Natural killer cell treated with Interleukin-12 subunit alpha and Interleukin-12 subunit beta and Interleukin-15 and Interleukin-18, amount 100 ng/mL, for 72 hours (primary cell): ENCODE results near the gene PDCD10. TPM values are rescaled to one million over a fixed set of nuclear protein-coding genes. Genes with fewer than 3 reads are reported as not detected.

Source experiments
- ATAC-seq, 2 donors: fragments of 150-1000 bp; cut with Tn5 transposase in 1 of 2; sonication (Bioruptor Pico), chemical (Tn5 transposase) in 1 of 2; 2 replicates each; pipeline ENCODE4 v1.10.0; 2021
- DNase-seq: peaks from one replicate; pipeline ENCODE4 v3.0.0; 2022; ENCODE audit warnings: low spot score
- H3K27ac Mint-ChIP-seq, 2 donors: 1 replicate in 1 of 2; 2 replicates in 1 of 2; pipeline ENCODE4 v1.8.0; 2022; ENCODE audit warnings: mixed read lengths in 2 of 2, mild to moderate bottlenecking in 1 of 2, moderate library complexity in 1 of 2
- H3K27me3 Mint-ChIP-seq, 2 donors: 1 replicate in 1 of 2; 2 replicates in 1 of 2; pipeline ENCODE4 v1.8.0; 2022; ENCODE audit warnings: mixed read lengths in 2 of 2
- H3K36me3 Mint-ChIP-seq: one replicate; pipeline ENCODE4 v1.8.0; 2022; ENCODE audit warnings: mixed read lengths
- H3K4me1 Mint-ChIP-seq, 2 donors: 1 replicate in 1 of 2; 2 replicates in 1 of 2; pipeline ENCODE4 v1.8.0; 2022; ENCODE audit warnings: low read depth in 2 of 2, mixed read lengths in 2 of 2, mild to moderate bottlenecking in 1 of 2
- H3K4me3 Mint-ChIP-seq: one replicate; pipeline ENCODE4 v1.8.0; 2022; ENCODE audit warnings: mixed read lengths
- H3K9me3 Mint-ChIP-seq: 2 replicates; pipeline ENCODE4 v1.8.0; 2022; ENCODE audit warnings: mixed read lengths
- total RNA-seq, 2 donors: library from RNA; stranded (reverse); gene quantifications; one replicate each; pipeline ENCODE4 v1.2.3, GENCODE V29; 2022

The PDCD10 gene
- total RNA-seq, 2 donors from 2014 or later = 69.7 to 88.7 TPM

- no peak for ATAC-seq
- no peak for DNase-seq
- no peaks in the 10 kb centered on the region for H3K36me3 Mint-ChIP-seq
- H3K4me3 Mint-ChIP-seq = no peak overlapping the region
- H3K27ac Mint-ChIP-seq = no peak overlapping the region
- peaks cover 25 to 31% of the 10 kb centered on the region in 2 donors for H3K4me1 Mint-ChIP-seq
- no peaks in the 10 kb centered on the region for H3K9me3 Mint-ChIP-seq
- no peaks in the 10 kb centered on the region for H3K27me3 Mint-ChIP-seq
Measured at GRCh38 chr3:167728632-167729323, 5.9 kb downstream of the PDCD10 start.

- no peaks in the 10 kb centered on the region for H3K36me3 Mint-ChIP-seq
- no peak overlapping the region for H3K27ac Mint-ChIP-seq
- ATAC-seq (no peak), DNase-seq (no peak)
- peaks cover 26 to 33% of the 10 kb centered on the region in 2 donors for H3K4me1 Mint-ChIP-seq
- no peak overlapping the region for H3K4me3 Mint-ChIP-seq
- H3K27me3 Mint-ChIP-seq = no peaks in the 10 kb centered on the region
- H3K9me3 Mint-ChIP-seq = no peaks in the 10 kb centered on the region
Measured at GRCh38 chr3:167728176-167728575, 6.5 kb downstream of the PDCD10 start.

- H3K27me3 Mint-ChIP-seq = no peaks in the 10 kb centered on the region
- DNase-seq = no peak
- no peaks in the 10 kb centered on the region for H3K9me3 Mint-ChIP-seq
- no peak overlapping the region for H3K27ac Mint-ChIP-seq
- ATAC-seq = no peak
- peaks cover 30 to 40% of the 10 kb centered on the region in 2 donors for H3K4me1 Mint-ChIP-seq
- no peak overlapping the region for H3K4me3 Mint-ChIP-seq
- peaks cover 16% of the 10 kb centered on the region for H3K36me3 Mint-ChIP-seq
Measured at GRCh38 chr3:167723872-167724271, 10.8 kb downstream of the PDCD10 start.

DNA sequence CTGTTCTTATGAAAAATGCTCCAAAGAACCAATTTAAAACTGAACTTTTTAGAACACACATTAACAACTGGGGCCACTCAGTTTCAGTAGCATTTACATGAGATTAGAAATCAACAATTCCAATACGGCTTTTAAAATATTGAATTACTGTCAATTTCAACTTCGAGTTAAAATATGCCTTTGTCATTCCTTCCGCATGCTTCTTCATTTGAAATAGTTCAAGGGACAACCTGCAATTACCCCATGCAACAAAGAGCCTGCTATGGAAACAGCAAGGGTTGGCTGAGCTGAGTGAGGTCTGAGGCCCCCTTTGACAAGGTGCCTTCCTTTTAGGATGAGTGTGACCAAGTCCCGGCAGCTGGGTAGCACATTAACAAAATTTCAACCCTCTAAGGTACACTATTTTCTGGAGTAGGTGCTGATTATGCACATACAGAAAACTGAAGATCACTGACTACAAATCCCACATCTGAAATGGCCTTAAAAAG lies 11.6 kb downstream of the PDCD10 start:
- Mint-ChIP-seq H3K27ac (no peak overlapping the region), H3K27me3 (no peaks in the 10 kb centered on the region), H3K9me3 (no peaks in the 10 kb centered on the region), H3K4me1 (peaks cover 26 to 35% of the 10 kb centered on the region in 2 donors), H3K36me3 (peaks cover 24% of the 10 kb centered on the region), H3K4me3 (no peak overlapping the region)
- no peak for DNase-seq
- no peak for ATAC-seq

DNA sequence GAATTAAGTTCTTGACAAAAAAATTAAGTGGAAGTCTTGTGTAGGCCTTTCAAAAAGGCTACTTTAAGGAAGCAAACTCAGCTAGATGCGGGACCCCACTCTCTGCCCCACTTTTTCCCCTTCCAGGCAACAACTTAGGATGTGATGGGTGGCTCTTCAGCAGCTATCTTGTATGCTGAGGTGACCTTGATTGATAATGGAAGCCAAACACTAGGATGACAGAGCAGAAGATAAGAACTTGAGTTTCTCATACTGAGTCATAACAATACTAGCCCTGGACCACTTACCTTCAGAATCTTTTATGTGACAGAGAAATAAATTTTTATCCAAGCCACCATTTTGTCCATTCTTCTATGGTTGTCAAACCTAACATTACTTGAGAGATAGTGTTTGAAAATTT lies 16.1 kb downstream of the PDCD10 start:
- peaks cover 43 to 44% of the 10 kb centered on the region in 2 donors for H3K4me1 Mint-ChIP-seq
- no peak overlapping the region for H3K4me3 Mint-ChIP-seq
- DNase-seq (no peak), ATAC-seq (no peak)
- no peaks in the 10 kb centered on the region for H3K27me3 Mint-ChIP-seq
- H3K36me3 Mint-ChIP-seq = peaks cover 50% of the 10 kb centered on the region
- H3K27ac Mint-ChIP-seq = no peak overlapping the region
- H3K9me3 Mint-ChIP-seq = no peaks in the 10 kb centered on the region

- Mint-ChIP-seq H3K36me3 (peaks cover 63% of the 10 kb centered on the region), H3K4me1 (peaks cover 49 to 53% of the 10 kb centered on the region in 2 donors), H3K9me3 (no peaks in the 10 kb centered on the region), H3K27me3 (no peaks in the 10 kb centered on the region), H3K4me3 (no peak overlapping the region), H3K27ac (no peak overlapping the region)
- ATAC-seq (no peak), DNase-seq (no peak)
Measured at GRCh38 chr3:167716920-167717319, 17.8 kb downstream of the PDCD10 start.

DNA sequence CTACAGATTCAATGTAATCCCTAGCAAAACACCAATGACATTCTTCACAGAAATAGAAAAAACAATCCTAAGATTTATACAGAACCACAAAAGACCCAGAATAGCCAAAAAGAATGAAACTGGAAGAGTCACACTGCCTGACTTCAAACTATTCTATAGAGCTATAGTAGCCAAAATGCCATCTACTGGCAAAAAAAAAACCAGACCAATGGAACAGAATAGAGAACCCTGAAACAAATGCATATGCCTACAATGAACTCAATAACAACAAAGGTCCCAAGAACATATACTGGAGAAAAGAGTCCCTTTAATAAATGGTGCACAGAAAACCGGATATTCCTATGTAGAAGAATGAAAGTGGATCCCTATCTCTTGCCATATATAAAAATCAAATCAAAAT lies 19.8 kb downstream of the PDCD10 start:
- Mint-ChIP-seq H3K36me3 (peaks cover 61% of the 10 kb centered on the region), H3K4me1 (peaks cover 51 to 58% of the 10 kb centered on the region in 2 donors), H3K4me3 (no peak overlapping the region), H3K27me3 (no peaks in the 10 kb centered on the region), H3K9me3 (no peaks in the 10 kb centered on the region), H3K27ac (no peak overlapping the region)
- DNase-seq (no peak), ATAC-seq (no peak)

DNA sequence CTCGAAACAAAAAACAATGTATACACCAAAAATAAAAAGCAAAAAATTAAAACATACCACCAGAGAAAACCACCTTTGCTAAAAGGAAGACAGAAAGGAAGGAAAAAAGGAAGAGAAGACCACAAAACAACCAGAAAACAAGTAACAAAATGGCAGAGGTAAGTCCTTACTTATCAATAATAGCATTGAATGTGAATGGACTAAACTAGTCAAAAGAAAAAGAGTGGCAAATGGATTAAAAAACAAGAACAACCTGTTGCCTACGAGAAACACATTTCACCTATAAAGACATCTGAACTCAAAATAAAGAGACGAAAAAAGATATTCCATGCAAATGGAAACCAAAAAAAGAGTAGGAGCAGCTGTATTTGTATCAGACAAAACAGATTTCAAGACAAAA lies 22.2 kb downstream of the PDCD10 start:
- Mint-ChIP-seq H3K36me3 (peaks cover 45% of the 10 kb centered on the region), H3K27me3 (no peaks in the 10 kb centered on the region), H3K27ac (no peak overlapping the region), H3K4me3 (no peak overlapping the region), H3K9me3 (no peaks in the 10 kb centered on the region), H3K4me1 (peaks cover 55 to 63% of the 10 kb centered on the region in 2 donors)
- no peak for ATAC-seq
- DNase-seq = no peak

DNA sequence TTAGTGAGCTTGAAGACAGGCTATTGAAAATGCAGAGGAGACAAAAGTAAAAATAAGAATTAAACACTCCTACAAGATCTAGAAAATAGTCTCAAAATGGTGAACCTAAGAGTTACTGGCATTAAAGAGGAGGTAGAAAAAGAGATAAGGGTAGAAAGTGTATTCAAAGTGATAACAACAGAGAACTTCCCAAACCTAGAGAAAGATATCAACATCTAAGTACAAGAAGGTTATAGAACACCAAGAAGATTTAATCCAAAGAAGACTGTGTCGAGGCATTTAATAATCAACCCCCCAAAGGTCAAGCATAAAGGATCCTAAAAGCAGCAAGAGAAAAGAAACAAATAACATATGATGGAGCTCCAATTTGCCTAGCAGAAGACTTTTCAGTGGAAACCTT lies 23.3 kb downstream of the PDCD10 start:
- Mint-ChIP-seq H3K27me3 (no peaks in the 10 kb centered on the region), H3K9me3 (no peaks in the 10 kb centered on the region), H3K36me3 (peaks cover 45% of the 10 kb centered on the region), H3K4me1 (peaks cover 58 to 63% of the 10 kb centered on the region in 2 donors), H3K27ac (no peak overlapping the region), H3K4me3 (no peak overlapping the region)
- DNase-seq (no peak), ATAC-seq (no peak)

DNA sequence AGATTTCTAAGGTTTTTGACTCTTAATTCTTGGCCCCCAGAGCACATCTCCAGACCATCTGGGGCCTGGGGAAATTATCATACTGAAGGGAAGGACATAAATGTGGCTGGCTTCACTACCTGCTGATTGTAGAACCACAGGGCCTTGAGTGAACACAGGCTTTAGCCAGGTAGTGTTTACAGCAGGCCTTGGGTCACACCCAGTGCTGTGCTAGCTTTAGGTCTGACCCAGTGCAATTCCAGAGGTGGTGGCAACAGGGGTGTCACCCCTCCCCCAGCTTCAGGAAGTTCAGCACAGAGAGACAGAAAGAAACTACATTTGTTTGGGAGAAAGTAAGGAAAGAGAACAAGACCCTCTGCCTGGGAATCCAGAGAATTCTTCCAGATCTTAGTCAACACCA lies 24.1 kb downstream of the PDCD10 start:
- no peaks in the 10 kb centered on the region for H3K27me3 Mint-ChIP-seq
- H3K36me3 Mint-ChIP-seq = peaks cover 40% of the 10 kb centered on the region
- no peak overlapping the region for H3K4me3 Mint-ChIP-seq
- DNase-seq = no peak
- H3K9me3 Mint-ChIP-seq = no peaks in the 10 kb centered on the region
- H3K27ac Mint-ChIP-seq = no peak overlapping the region
- H3K4me1 Mint-ChIP-seq = peaks cover 56 to 64% of the 10 kb centered on the region in 2 donors
- no peak for ATAC-seq

DNA sequence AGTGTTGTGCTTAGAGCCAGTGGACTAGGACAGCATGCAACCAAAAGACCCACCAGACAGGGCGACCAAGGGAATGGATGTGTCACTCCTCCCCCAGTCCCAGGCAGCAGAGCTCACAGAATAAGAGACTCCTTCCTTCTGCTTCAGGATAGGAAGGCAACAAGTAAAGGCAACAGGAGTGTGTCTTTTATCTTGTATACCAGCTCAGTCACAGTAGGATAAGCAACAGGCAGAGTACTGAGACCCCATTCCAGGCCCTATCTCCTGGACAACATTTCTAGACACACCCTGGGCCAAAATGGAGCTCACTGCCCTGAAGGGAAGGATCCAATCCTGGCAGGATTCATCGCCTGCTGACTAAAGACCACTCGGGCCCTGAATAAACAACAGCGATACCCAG lies 25.0 kb downstream of the PDCD10 start:
- DNase-seq = no peak
- ATAC-seq = no peak
- Mint-ChIP-seq H3K27me3 (no peaks in the 10 kb centered on the region), H3K4me3 (no peak overlapping the region), H3K4me1 (peaks cover 48 to 55% of the 10 kb centered on the region in 2 donors), H3K27ac (no peak overlapping the region), H3K9me3 (no peaks in the 10 kb centered on the region), H3K36me3 (peaks cover 33% of the 10 kb centered on the region)

GRCh38 chr3:167705840-167706239 lies 28.9 kb downstream of the PDCD10 start:
- DNase-seq (no peak), ATAC-seq (no peak)
- Mint-ChIP-seq H3K27me3 (no peaks in the 10 kb centered on the region), H3K4me1 (peaks cover 17 to 26% of the 10 kb centered on the region in 2 donors), H3K9me3 (no peaks in the 10 kb centered on the region), H3K27ac (no peak overlapping the region), H3K36me3 (peaks cover 6% of the 10 kb centered on the region), H3K4me3 (no peak overlapping the region)

GRCh38 chr3:167700926-167701325 lies 33.8 kb downstream of the PDCD10 start:
- no peak for DNase-seq
- no peaks in the 10 kb centered on the region for H3K9me3 Mint-ChIP-seq
- no peak for ATAC-seq
- H3K27me3 Mint-ChIP-seq = no peaks in the 10 kb centered on the region
- H3K4me1 Mint-ChIP-seq = peaks cover 18 to 19% of the 10 kb centered on the region in 2 donors
- H3K36me3 Mint-ChIP-seq = peaks cover 5% of the 10 kb centered on the region
- no peak overlapping the region for H3K4me3 Mint-ChIP-seq
- peak overlapping the region in 1 of 2 donors; percentile 27 for H3K27ac Mint-ChIP-seq

DNA sequence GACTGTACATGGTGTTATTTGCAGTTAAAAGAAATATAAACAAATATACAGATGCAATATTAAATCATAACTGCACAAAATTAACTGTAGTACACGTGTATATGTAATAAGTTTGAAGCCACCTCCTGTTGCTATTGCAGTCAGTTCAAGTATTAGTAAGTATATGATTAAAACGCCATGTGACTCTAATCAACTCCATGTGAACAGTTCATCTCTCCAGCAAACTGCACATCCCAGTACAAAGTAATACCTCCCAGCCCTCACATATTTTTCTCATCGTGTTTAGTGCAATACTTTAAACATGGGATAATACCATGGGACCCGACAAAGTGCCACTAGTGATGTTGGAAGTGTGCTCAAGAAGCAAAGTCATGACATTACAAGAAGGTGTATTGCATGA lies 34.6 kb downstream of the PDCD10 start:
- DNase-seq (no peak), ATAC-seq (no peak)
- Mint-ChIP-seq H3K9me3 (no peaks in the 10 kb centered on the region), H3K4me1 (peaks cover 16 to 17% of the 10 kb centered on the region in 2 donors), H3K27ac (peak overlapping the region in 1 of 2 donors; percentile 27), H3K36me3 (peaks cover 5% of the 10 kb centered on the region), H3K27me3 (no peaks in the 10 kb centered on the region), H3K4me3 (no peak overlapping the region)

GRCh38 chr3:167694121-167694520 lies 40.6 kb downstream of the PDCD10 start:
- no peaks in the 10 kb centered on the region for H3K27me3 Mint-ChIP-seq
- ATAC-seq = no peak
- H3K27ac Mint-ChIP-seq = peak overlapping the region in 1 of 2 donors; percentile 49
- H3K36me3 Mint-ChIP-seq = peaks cover 19% of the 10 kb centered on the region
- no peak for DNase-seq
- H3K4me3 Mint-ChIP-seq = no peak overlapping the region
- no peaks in the 10 kb centered on the region for H3K9me3 Mint-ChIP-seq
- H3K4me1 Mint-ChIP-seq = peaks cover 19 to 43% of the 10 kb centered on the region in 2 donors
